IMR-90 (cell line): ENCODE measurements around the gene KRTAP19-6. TPM values are rescaled to one million over a fixed set of nuclear protein-coding genes. Genes with fewer than 3 reads are reported as not detected.

Source experiments
- ATAC-seq: fragments of 200-7000 bp; cut with Tn5 transposase; 2 replicates; pipeline ENCODE4 v1.9.1; 2020; ENCODE audit warnings: low read depth, mild to moderate bottlenecking, moderate library complexity
- BruUV-seq: library from RNA; stranded (reverse); fragments of 400-500 nt; replicated peaks from 2 replicates; lab custom pipeline; 2021; lab: Mats Ljungman, UMichigan
- CTCF ChIA-PET: fragments of 300-600 bp; formaldehyde crosslinking; extraction: SDS; loops from one replicate; lab custom pipeline; 2021; ENCODE audit warnings: antibody characterized with exemption; lab: Yijun Ruan, JAX
- POLR2A ChIA-PET: fragments of 300-600 bp; sonication (Branson Sonifier 250); formaldehyde crosslinking; loops from one replicate; lab custom pipeline; 2022; ENCODE audit warnings: antibody characterized with exemption; ENCODE audit not compliant: unreplicated experiment; lab: Charles Lee
- DNase-seq: peaks from one replicate; pipeline ENCODE4 v3.0.0; 2013
- H2AFZ ChIP-seq: replicated peaks from 2 replicates; pipeline ENCODE3; 2013; ENCODE audit warnings: low read length, mild to moderate bottlenecking; ENCODE audit not compliant: poor library complexity
- H2AK5ac ChIP-seq: 2 replicates; pipeline ENCODE4 v1.6.1; 2013; ENCODE audit warnings: low read depth, low read length, inconsistent platforms
- H2AK9ac ChIP-seq: replicated peaks from 2 replicates; pipeline ENCODE3; 2013; ENCODE audit warnings: mild to moderate bottlenecking, low read depth, low read length, moderate library complexity; ENCODE audit not compliant: poor library complexity
- H2BK120ac ChIP-seq: 2 replicates; pipeline ENCODE4 v1.6.1; 2013; ENCODE audit warnings: low read depth, low read length, inconsistent platforms
- H2BK15ac ChIP-seq: 3 replicates; pipeline ENCODE4 v1.6.1; 2013; ENCODE audit warnings: low read depth, low read length, inconsistent platforms
- H2BK20ac ChIP-seq: 2 replicates; pipeline ENCODE4 v1.6.1; 2013; ENCODE audit warnings: low read depth, mild to moderate bottlenecking, inconsistent platforms, low read length, moderate library complexity
- H2BK5ac ChIP-seq: 2 replicates; pipeline ENCODE4 v1.6.1; 2013; ENCODE audit warnings: mild to moderate bottlenecking, low read depth, low read length, inconsistent platforms; ENCODE audit not compliant: poor library complexity, severe bottlenecking
- H3K14ac ChIP-seq: replicated peaks from 2 replicates; pipeline ENCODE4 v1.6.1; 2013; ENCODE audit warnings: low read depth, low read length, inconsistent platforms
- H3K18ac ChIP-seq: 2 replicates; pipeline ENCODE4 v1.6.1; 2013; ENCODE audit warnings: low read depth, low read length, control low read depth
- H3K23ac ChIP-seq: 2 replicates; pipeline ENCODE4 v1.6.1; 2013; ENCODE audit warnings: low read depth, low read length, inconsistent platforms
- H3K27ac ChIP-seq: 2 replicates; pipeline ENCODE4 v1.5.1; 2013; ENCODE audit warnings: mild to moderate bottlenecking, control low read depth, low read length; ENCODE audit not compliant: insufficient read depth
- H3K27me3 ChIP-seq: 2 replicates; pipeline ENCODE4 v1.6.1; 2013; ENCODE audit warnings: low read length; ENCODE audit not compliant: control insufficient read depth, insufficient read depth
- H3K36me3 ChIP-seq: 2 replicates; pipeline ENCODE4 v1.6.1; 2013; ENCODE audit warnings: low read length, mixed read lengths; ENCODE audit not compliant: control insufficient read depth, insufficient read depth
- H3K4ac ChIP-seq: 2 replicates; pipeline ENCODE4 v1.6.1; 2013; ENCODE audit warnings: low read depth, low read length, inconsistent platforms
- H3K4me1 ChIP-seq: 2 replicates; pipeline ENCODE4 v1.6.1; 2013; ENCODE audit warnings: low read length, mixed read lengths; ENCODE audit not compliant: control insufficient read depth, insufficient read depth
- H3K4me2 ChIP-seq: 2 replicates; pipeline ENCODE4 v1.6.1; 2013; ENCODE audit warnings: low read depth, mild to moderate bottlenecking, control low read depth, low read length, moderate library complexity
- H3K4me3 ChIP-seq: 2 replicates; pipeline ENCODE4 v1.5.1; 2013; ENCODE audit warnings: low read depth, mild to moderate bottlenecking, control low read depth, low read length, moderate library complexity; ENCODE audit not compliant: insufficient read depth
- H3K56ac ChIP-seq: 2 replicates; pipeline ENCODE4 v1.6.1; 2013; ENCODE audit warnings: low read length, inconsistent platforms; ENCODE audit not compliant: insufficient read depth; ENCODE audit errors: extremely low read depth
- H3K79me1 ChIP-seq, 2 experiments: 2 replicates each; pipeline ENCODE4 v1.6.1; 2013; ENCODE audit warnings: low read length in 2 of 2, inconsistent platforms in 1 of 2, low read depth in 1 of 2
- H3K9ac ChIP-seq: 2 replicates; pipeline ENCODE4 v1.6.1; 2013; ENCODE audit warnings: low read depth, low read length, control low read depth
- H3K9me1 ChIP-seq: 2 replicates; pipeline ENCODE4 v1.6.1; 2013; ENCODE audit warnings: low read length, inconsistent platforms; ENCODE audit not compliant: insufficient read depth
- H3K9me3 ChIP-seq: 2 replicates; pipeline ENCODE4 v1.6.1; 2013; ENCODE audit warnings: low read length; ENCODE audit not compliant: control insufficient read depth, insufficient read depth
- H4K20me1 ChIP-seq: 2 replicates; pipeline ENCODE4 v1.6.1; 2013; ENCODE audit warnings: low read length, inconsistent platforms; ENCODE audit not compliant: insufficient read depth
- H4K5ac ChIP-seq: 2 replicates; pipeline ENCODE4 v1.6.1; 2013; ENCODE audit warnings: mild to moderate bottlenecking, low read depth, low read length, control low read depth
- H4K8ac ChIP-seq, 2 experiments: 2 replicates each; pipeline ENCODE4 v1.6.1; 2013; ENCODE audit warnings: low read depth in 2 of 2, low read length in 2 of 2, control low read depth in 1 of 2, inconsistent platforms in 1 of 2
- H4K91ac ChIP-seq: 2 replicates; pipeline ENCODE4 v1.6.1; 2013; ENCODE audit warnings: low read depth, low read length, inconsistent platforms; ENCODE audit not compliant: insufficient read depth
- BHLHE40 ChIP-seq: fragments of 150-350 bp; IDR thresholded peaks from 2 replicates; pipeline ENCODE4 v1.6.1; 2016; ENCODE audit warnings: mild to moderate bottlenecking, low read depth, low read length
- CEBPB ChIP-seq: IDR thresholded peaks from 2 replicates; pipeline ENCODE4 v1.6.1; 2012; ENCODE audit warnings: low read depth, low read length, improper control_type of control experiment
- MAFK ChIP-seq: IDR thresholded peaks from 2 replicates; pipeline ENCODE4 v1.6.1; 2012; ENCODE audit warnings: low read depth, low read length, improper control_type of control experiment
- MXI1 ChIP-seq: IDR thresholded peaks from 2 replicates; pipeline ENCODE4 v1.6.1; 2012; ENCODE audit warnings: low read depth, mild to moderate bottlenecking, low read length, moderate library complexity, borderline replicate concordance
- whole genome bisulfite sequencing, 2 experiments: methylation state at CpG; one replicate each; pipeline versions ENCODE4 v1.1.5 to v1.1.7; 2013; ENCODE audit warnings: missing lambda C conversion rate in 2 of 2; ENCODE audit not compliant: insufficient read length in 1 of 2; ENCODE audit errors: extremely low coverage in 2 of 2; 5-methylcytosine and 5-hydroxymethylcytosine counted together
- dilution Hi-C: fragments of 300-500 bp; cut with HindIII; formaldehyde crosslinking; loops from one replicate; pipeline ENCODE4 v1.14.3; 2018; ENCODE audit warnings: low sequenced_read_pairs; ENCODE audit not compliant: unreplicated experiment
- in situ Hi-C: fragments of 300-500 bp; cut with MboI; formaldehyde crosslinking; loops from 3 replicates; pipeline ENCODE4 v1.14.3; 2019; ENCODE audit warnings: low sequenced_read_pairs, inconsistent platforms, mixed read lengths
- intact Hi-C: fragments of 100-400 bp; cut with micrococcal nuclease; formaldehyde crosslinking; loops from 2 replicates; pipeline ENCODE4 v1.10.0; 2022
- polyA plus RNA-seq, 3 experiments: library from polyadenylated mRNA; depleted of rRNA; stranded (reverse); fragments of >200 nt; gene quantifications; 2 replicates each; pipeline ENCODE4 v1.2.3, GENCODE V29; 2012; ENCODE audit warnings: low replicate concordance in 1 of 3
- total RNA-seq: library from RNA; depleted of rRNA; stranded (reverse); fragments of >200 nt; gene quantifications from 2 replicates; pipeline ENCODE4 v1.2.3, GENCODE V29; 2012

KRTAP19-6 gene
- total and polyA plus RNA-seq, 2 of the 4 experiments (the other 2 are of a cell fraction) = not detected

- no peak overlapping the region for H3K14ac ChIP-seq
- no CpG with 5 or more reads among the region's 2 CpGs for WGBS, 2 experiments
- CTCF ChIA-PET = no interaction called here
Observed at GRCh38 chr21:30555095-30555494, 13.4 kb upstream of the KRTAP19-6 start.

More at GRCh38 chr21:30555095-30555494, 13.4 kb upstream of the KRTAP19-6 start:
- Histone ChIP-seq H2BK20ac (no peak overlapping the region), H2AFZ (no peak overlapping the region), H3K9ac (no peak overlapping the region), H4K20me1 (no peaks in the 10 kb centered on the region), H3K27me3 (no peaks in the 10 kb centered on the region), H4K5ac (no peak overlapping the region), H3K9me1 (no peaks in the 10 kb centered on the region), H4K91ac (no peak overlapping the region), H3K36me3 (no peaks in the 10 kb centered on the region), H2AK9ac (no peak overlapping the region), H3K9me3 (peaks cover 7% of the 10 kb centered on the region), H2BK15ac (no peak overlapping the region), H3K4me2 (no peak overlapping the region), H3K27ac (no peak overlapping the region), H2BK120ac (no peak overlapping the region), H3K23ac (no peak overlapping the region), H3K79me1 (no peaks in the 10 kb centered on the region), H4K8ac (no peak overlapping the region), H3K4me1 (no peaks in the 10 kb centered on the region), H3K4ac (no peak overlapping the region), H2AK5ac (no peak overlapping the region), H3K18ac (no peak overlapping the region), H3K4me3 (no peak overlapping the region), H2BK5ac (no peak overlapping the region), H3K56ac (no peak overlapping the region)
- dilution Hi-C loops (no loop called here), intact Hi-C loops (no loop called here), in situ Hi-C loops (no loop called here)
- TF ChIP-seq BHLHE40 = no peak
- no peak for TF ChIP-seq MXI1
- peak; percentile 37; the same call in 1 of the 2 replicates for TF ChIP-seq CEBPB
- no peak for TF ChIP-seq MAFK
- no peak for DNase-seq
- BruUV-seq = no TSS peak
- ATAC-seq = no peak
- POLR2A ChIA-PET = no interaction called here
